ENCODE results near the gene KCNIP1. TPM values are rescaled to one million over a fixed set of nuclear protein-coding genes. Genes with fewer than 3 reads are reported as not detected.

The KCNIP1 gene
- total RNA-seq, 2 experiments from 2014 or later: not detected

DNA sequence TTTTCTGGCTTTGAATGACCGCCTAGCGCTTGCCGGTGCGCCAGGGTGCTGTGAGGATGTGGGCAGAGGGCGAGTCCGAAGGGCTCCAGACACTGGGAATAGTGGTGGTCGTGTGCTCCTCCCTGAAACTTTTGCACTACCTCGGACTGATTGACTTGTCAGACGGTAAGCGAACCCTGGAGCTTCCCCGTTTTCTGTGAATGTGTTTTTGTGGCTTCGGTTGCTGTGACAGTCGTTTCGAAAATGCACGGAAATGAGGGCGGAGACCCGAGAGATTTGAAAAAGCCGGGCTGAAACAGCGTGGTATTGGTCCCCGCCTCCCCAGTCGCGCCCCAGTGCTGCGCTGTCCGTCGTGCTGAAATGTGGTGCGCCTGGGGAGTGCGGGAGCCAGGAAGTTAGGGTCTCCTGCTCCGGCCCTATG lies 177.2 kb downstream of the KCNIP1 start:
- H3K36me3 Mint-ChIP-seq (ENCODE audit: low read depth): no peaks in the 10 kb centered on the region
- H3K27ac Mint-ChIP-seq: no peak overlapping the region
- H3K9me3 Mint-ChIP-seq: no peaks in the 10 kb centered on the region
- ChIA-PET CTCF (interaction anchor here (2.3 kb wide), 1 partner anchor 43 kb away, joined by 6 read pairs; no protein-coding TSS in a partner anchor), POLR2A (no interaction called here)
- peaks cover 9% of the 10 kb centered on the region for H3K4me1 Mint-ChIP-seq
- peak; percentile 73 for DNase-seq
- H3K4me3 Mint-ChIP-seq: peak overlapping the region; percentile 11
- H3K27me3 Mint-ChIP-seq: peaks cover 34% of the 10 kb centered on the region

DNA sequence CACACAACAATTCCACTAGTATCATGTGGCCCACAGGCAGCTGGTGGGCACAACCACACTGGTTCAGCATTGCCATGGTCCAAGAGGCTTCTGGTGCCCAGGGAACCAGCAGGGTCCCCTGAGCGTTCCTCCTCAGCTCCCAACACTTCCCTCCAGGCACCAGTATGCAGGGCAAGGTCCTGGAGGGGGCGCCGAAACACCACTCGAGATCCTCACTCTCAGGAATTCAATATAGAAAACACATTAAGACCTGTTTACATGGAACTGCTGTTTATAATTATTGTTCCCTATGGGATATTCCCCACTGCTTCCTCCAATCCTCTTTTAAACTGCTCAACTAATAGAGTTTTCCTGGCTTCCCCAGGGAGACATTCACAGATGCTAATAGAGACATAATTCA lies 187.8 kb downstream of the KCNIP1 start:
- H3K9me3 Mint-ChIP-seq: no peaks in the 10 kb centered on the region
- H3K27me3 Mint-ChIP-seq: peaks cover 38% of the 10 kb centered on the region
- H3K27ac Mint-ChIP-seq: no peak overlapping the region
- no peaks in the 10 kb centered on the region for H3K36me3 Mint-ChIP-seq (ENCODE audit: low read depth)
- CTCF ChIA-PET: no interaction called here
- DNase-seq: no peak
- H3K4me3 Mint-ChIP-seq: no peak overlapping the region
- POLR2A ChIA-PET: no interaction called here
- H3K4me1 Mint-ChIP-seq: no peaks in the 10 kb centered on the region

DNA sequence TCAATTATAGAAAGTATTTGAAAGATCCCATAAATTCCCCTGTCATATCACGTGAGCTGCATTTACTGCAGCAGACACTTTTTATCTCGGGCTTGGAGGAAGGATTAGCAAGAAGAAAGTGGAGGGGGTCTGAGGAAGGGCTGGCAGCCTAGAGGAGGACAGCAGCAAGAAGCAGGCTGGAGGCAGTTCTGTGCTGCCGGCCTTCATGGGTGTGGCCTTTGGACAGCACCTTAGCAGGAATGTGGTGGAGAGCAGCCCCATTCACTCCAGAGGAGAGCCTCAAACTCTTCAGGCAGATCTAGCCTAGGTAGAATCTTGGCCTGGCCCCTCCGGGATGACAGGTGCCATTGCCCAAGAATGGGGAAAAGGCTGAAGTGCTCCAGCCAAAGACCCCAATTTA lies 189.9 kb downstream of the KCNIP1 start:
- H3K4me3 Mint-ChIP-seq: no peak overlapping the region
- no peak for DNase-seq
- H3K27me3 Mint-ChIP-seq: peaks cover 36% of the 10 kb centered on the region
- H3K36me3 Mint-ChIP-seq (ENCODE audit: low read depth): no peaks in the 10 kb centered on the region
- ChIA-PET CTCF (no interaction called here), POLR2A (no interaction called here)
- H3K9me3 Mint-ChIP-seq: no peaks in the 10 kb centered on the region
- H3K27ac Mint-ChIP-seq: no peak overlapping the region
- H3K4me1 Mint-ChIP-seq: no peaks in the 10 kb centered on the region

DNA sequence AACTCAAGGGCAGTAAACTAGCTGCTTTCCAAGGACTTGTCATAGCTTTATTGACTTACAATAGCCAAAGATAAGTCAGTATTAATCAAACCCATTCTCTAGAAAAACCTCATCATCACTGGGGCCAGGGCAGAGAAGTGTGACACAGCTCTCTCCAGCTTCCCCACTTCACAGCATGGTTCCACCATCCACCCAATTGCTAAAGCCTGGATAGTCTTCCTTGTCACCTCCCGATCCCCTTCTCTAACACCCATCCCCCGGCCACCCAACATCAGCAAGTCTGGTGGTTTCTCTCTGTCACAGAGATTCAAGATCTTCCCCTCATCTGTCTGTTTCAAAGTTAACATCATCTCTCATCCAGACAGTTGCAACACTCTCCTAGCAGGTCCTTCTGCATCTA lies 191.1 kb downstream of the KCNIP1 start:
- no peak overlapping the region for H3K4me3 Mint-ChIP-seq
- H3K4me1 Mint-ChIP-seq: no peaks in the 10 kb centered on the region
- no peaks in the 10 kb centered on the region for H3K36me3 Mint-ChIP-seq (ENCODE audit: low read depth)
- H3K27me3 Mint-ChIP-seq: peaks cover 28% of the 10 kb centered on the region
- CTCF ChIA-PET: no interaction called here
- no peak for DNase-seq
- H3K27ac Mint-ChIP-seq: no peak overlapping the region
- no peaks in the 10 kb centered on the region for H3K9me3 Mint-ChIP-seq
- POLR2A ChIA-PET: no interaction called here

DNA sequence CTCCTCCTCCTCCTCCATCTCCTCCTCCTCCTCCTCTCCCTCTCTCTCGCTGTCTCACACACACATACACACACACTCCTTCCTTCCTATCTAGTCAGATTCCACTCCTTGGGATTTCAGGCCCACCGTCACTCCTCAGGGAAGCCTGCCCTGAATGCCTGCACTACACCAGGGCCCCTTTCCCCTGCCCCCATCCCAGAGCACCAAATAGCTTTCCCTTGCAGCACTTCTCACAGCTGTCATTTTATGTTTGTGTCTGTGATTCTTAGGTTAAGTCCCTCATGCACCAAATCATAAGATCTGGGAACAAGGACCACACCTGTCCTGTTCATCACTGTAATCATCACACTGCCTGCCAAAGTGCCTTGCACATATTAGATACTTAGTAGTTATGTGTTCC lies 193.2 kb downstream of the KCNIP1 start:
- Mint-ChIP-seq H3K4me3 (no peak overlapping the region), H3K4me1 (no peaks in the 10 kb centered on the region), H3K36me3 (ENCODE audit: low read depth) (no peaks in the 10 kb centered on the region), H3K27ac (no peak overlapping the region), H3K9me3 (no peaks in the 10 kb centered on the region), H3K27me3 (peaks cover 23% of the 10 kb centered on the region)
- no peak for DNase-seq
- CTCF ChIA-PET: no interaction called here
- POLR2A ChIA-PET: no interaction called here

DNA sequence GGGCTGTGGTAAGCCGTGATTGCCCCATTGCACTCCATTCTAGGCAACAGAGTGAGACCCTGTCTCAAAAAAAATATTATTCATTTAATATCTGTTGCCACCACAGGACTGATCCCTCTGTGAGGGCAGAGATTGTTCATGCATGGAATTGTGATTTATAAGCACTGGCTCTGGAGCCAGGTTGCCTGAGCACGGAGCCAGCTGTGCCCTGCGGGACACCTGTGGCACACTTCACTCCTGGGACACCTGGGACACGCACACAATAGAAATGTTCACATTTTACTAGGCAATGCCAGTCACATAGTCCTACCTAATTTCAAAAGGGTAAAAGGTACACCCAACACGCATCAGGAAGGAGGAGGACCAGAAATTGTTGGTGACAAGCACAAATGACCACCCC lies 196.7 kb downstream of the KCNIP1 start:
- Mint-ChIP-seq H3K4me3 (no peak overlapping the region), H3K36me3 (ENCODE audit: low read depth) (no peaks in the 10 kb centered on the region), H3K4me1 (no peaks in the 10 kb centered on the region), H3K9me3 (no peaks in the 10 kb centered on the region), H3K27ac (no peak overlapping the region), H3K27me3 (peaks cover 10% of the 10 kb centered on the region)
- ChIA-PET POLR2A (no interaction called here), CTCF (no interaction called here)
- no peak for DNase-seq

DNA sequence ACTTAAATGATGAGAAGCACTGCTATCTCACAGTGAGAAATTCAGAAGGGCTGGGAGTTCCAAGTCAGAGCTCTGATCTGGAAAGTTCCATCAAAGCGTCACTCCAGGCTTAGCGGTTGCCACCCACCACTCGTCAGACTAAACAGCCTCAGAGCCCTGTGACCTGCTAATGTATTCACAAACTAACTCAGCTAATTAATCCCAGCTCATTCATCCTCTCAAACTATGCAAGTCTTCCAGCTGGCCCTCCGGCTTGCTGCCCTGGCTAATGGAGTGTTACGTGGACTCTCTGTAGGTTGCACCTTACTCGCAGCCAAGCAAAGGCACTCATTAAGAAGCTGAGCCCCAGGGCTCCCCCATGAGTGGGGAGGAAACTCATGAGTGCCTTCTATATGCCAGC lies 197.5 kb downstream of the KCNIP1 start:
- Mint-ChIP-seq H3K4me3 (no peak overlapping the region), H3K27me3 (peaks cover 5% of the 10 kb centered on the region), H3K4me1 (no peaks in the 10 kb centered on the region), H3K36me3 (ENCODE audit: low read depth) (no peaks in the 10 kb centered on the region), H3K9me3 (no peaks in the 10 kb centered on the region), H3K27ac (no peak overlapping the region)
- ChIA-PET POLR2A (no interaction called here), CTCF (no interaction called here)
- no peak for DNase-seq

DNA sequence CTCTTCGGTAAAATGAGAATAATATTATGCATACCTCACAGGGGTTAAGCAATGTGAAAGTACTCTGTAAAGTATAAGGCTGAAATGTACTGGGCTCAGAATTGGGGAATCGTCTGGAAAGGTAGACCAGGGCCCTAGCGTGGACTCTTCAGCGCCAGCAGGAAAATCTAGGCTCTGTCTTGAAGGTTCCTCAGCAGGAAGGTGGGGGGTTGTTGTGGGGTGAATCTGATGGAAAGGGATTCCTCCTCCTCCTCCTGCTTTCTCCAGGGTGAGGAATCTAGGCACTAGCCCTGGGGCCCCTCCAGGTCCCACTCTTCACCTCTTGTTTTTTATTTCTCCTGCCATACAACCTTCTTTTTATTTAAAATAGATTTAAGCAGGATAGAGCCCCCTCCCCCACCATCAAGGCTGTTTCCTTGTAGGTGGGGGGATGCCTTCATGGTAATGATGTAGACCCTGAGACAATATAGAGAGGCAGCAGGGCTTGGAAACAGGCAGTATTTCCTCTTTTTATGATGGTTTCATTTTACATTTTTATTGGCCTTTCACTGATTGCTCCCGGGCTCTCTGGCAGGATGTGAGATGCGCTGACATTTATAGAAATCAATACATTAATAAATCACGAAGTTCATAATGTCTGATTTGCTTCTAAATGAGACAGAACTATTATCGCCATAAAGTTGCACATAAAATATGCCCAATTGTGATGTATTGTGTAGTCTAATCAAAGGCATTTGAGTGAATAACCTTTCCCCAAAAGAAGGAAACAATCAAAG lies 200.8 kb downstream of the KCNIP1 start:
- POLR2A ChIA-PET: no interaction called here

DNA sequence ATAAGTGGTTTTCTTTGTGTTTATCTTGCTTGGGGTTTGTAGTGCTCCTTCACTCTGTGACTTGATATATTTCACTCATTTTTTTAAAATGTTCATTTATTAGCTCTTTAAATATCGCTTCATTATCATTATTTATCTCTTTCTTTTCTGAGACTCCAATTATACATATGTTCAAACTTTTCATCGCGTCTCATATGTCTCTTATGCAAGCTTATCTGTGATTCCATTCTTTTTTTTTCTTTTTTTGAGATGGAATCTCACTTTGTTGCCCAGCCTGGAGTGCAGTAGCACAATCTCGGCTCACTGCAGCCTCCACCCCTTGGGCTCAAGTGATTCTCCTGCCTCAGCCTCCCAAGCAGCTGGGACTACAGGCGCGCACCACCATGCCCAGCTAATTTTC lies 205.8 kb downstream of the KCNIP1 start:
- POLR2A ChIA-PET: no interaction called here
- no peaks in the 10 kb centered on the region for H3K4me1 Mint-ChIP-seq
- CTCF ChIA-PET: no interaction called here
- H3K4me3 Mint-ChIP-seq: no peak overlapping the region
- no peak overlapping the region for H3K27ac Mint-ChIP-seq
- no peak for DNase-seq
- H3K36me3 Mint-ChIP-seq (ENCODE audit: low read depth): no peaks in the 10 kb centered on the region
- peaks cover 5% of the 10 kb centered on the region for H3K27me3 Mint-ChIP-seq
- no peaks in the 10 kb centered on the region for H3K9me3 Mint-ChIP-seq

More for the DNA sequence above, 200.8 kb downstream of the KCNIP1 start:
- H3K27ac Mint-ChIP-seq: no peak overlapping the region
- no peak overlapping the region for H3K4me3 Mint-ChIP-seq
- H3K9me3 Mint-ChIP-seq: no peaks in the 10 kb centered on the region
- no peak for DNase-seq
- H3K27me3 Mint-ChIP-seq: peaks cover 5% of the 10 kb centered on the region
- H3K4me1 Mint-ChIP-seq: no peaks in the 10 kb centered on the region
- CTCF ChIA-PET: no interaction called here
- no peaks in the 10 kb centered on the region for H3K36me3 Mint-ChIP-seq (ENCODE audit: low read depth)

DNA sequence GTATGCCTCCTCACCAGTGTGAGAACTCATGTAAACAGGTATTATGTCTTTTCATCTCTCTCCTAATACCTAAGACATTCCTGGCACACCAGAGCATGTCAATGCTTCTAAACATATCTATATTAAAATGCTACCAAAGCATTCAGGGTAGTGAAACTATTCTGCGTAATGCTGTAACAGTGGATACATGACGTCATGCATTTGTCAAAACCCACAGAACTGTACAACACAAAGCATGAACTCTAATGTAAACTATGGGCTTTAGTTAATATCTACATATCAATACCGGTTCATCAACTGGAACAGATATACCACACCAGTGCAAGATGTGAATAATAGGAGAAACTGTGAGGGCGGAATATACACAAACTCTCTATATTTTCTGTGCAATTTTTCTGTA lies 207.5 kb downstream of the KCNIP1 start:
- no peaks in the 10 kb centered on the region for H3K36me3 Mint-ChIP-seq (ENCODE audit: low read depth)
- CTCF ChIA-PET: no interaction called here

DNA sequence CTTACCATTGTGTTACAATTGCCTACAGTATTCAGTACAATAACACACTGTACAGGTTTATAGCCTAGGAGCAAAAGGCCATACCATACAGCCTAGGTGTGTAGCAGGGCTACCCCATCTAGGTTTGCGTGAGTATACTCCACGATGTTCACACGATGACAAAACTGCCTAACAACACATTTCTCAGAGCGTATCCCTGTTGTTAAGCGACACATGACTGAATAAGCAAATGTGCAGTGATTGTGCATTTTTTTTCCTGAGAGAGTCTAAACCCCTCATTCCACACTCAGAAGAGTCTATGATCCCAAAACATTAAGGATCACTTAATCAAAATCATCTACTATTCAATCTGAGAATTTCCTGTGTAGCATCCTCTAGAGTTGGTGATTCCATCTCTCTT lies 211.3 kb downstream of the KCNIP1 start:
- DNase-seq: no peak
- ChIA-PET CTCF (no interaction called here), POLR2A (no interaction called here)
- Mint-ChIP-seq H3K9me3 (no peaks in the 10 kb centered on the region), H3K27me3 (peaks cover 12% of the 10 kb centered on the region), H3K4me1 (no peaks in the 10 kb centered on the region), H3K4me3 (no peak overlapping the region), H3K36me3 (ENCODE audit: low read depth) (no peaks in the 10 kb centered on the region), H3K27ac (no peak overlapping the region)

More for the DNA sequence above, 207.5 kb downstream of the KCNIP1 start:
- peaks cover 7% of the 10 kb centered on the region for H3K27me3 Mint-ChIP-seq
- POLR2A ChIA-PET: no interaction called here
- no peaks in the 10 kb centered on the region for H3K9me3 Mint-ChIP-seq
- DNase-seq: no peak
- H3K27ac Mint-ChIP-seq: no peak overlapping the region
- no peak overlapping the region for H3K4me3 Mint-ChIP-seq
- no peaks in the 10 kb centered on the region for H3K4me1 Mint-ChIP-seq

DNA sequence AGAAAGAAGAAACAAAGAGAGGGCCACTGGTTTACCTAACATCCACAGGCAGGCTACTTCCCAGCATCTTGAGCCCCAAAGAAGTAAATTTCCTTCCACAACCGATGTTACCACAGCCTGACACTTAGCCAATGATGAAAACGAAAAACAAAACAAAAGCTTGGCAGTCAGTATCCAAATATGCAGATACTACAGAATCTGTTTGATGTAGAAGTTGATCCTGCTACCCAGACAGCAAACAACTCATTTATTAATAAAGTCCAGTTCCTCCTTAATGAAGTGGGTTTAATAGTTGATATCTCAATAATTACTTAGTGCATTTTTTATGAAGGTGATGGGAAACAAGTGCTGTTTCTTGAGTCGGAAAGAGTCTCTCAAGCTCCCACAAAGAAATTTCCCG lies 212.6 kb downstream of the KCNIP1 start:
- ChIA-PET CTCF (no interaction called here), POLR2A (no interaction called here)
- DNase-seq: no peak
- no peak overlapping the region for H3K27ac Mint-ChIP-seq
- H3K4me1 Mint-ChIP-seq: no peaks in the 10 kb centered on the region
- H3K36me3 Mint-ChIP-seq (ENCODE audit: low read depth): no peaks in the 10 kb centered on the region
- H3K4me3 Mint-ChIP-seq: no peak overlapping the region
- no peaks in the 10 kb centered on the region for H3K9me3 Mint-ChIP-seq
- H3K27me3 Mint-ChIP-seq: peaks cover 9% of the 10 kb centered on the region

DNA sequence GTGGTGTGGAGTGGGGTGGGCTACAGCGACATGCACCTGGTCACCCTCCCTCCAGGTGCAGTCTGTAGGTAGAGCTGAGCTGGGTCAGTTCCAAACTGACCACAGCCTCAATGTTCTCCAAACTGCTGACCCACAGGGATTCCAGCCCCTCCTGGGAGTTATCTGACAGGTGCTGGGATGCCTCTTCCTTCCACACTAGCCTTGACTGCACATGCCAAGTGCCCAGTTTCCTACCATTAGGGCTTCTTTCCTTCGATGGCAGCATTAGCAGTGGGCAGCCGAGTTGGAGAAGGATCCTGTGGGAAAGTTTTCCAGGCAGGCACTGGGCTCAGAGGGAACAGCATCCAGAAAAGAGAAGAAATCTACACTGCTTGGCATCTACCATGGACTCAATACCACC lies 215.7 kb downstream of the KCNIP1 start:
- CTCF ChIA-PET: no interaction called here
- Mint-ChIP-seq H3K27ac (no peak overlapping the region), H3K4me3 (no peak overlapping the region), H3K4me1 (no peaks in the 10 kb centered on the region), H3K27me3 (peaks cover 22% of the 10 kb centered on the region), H3K36me3 (ENCODE audit: low read depth) (no peaks in the 10 kb centered on the region), H3K9me3 (no peaks in the 10 kb centered on the region)
- POLR2A ChIA-PET: no interaction called here
- DNase-seq: no peak

DNA sequence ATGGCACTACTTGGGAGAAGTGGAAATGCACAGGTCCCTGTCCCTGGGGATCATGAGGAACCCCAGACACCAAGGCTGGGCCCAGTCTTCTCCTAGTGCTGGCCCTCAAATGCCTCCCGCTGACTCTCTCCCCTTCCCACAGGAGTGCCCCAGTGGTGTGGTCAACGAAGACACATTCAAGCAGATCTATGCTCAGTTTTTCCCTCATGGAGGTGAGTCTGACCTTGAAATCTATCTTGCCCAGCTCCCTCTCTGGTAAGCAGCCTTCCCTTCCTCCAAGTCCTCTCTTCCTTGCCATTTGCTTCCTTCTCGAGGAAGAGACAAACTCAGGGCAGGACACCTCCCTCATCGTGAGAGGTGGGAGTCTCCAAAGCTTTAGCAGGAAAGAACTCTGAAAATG lies 216.4 kb downstream of the KCNIP1 start:
- no peak overlapping the region for H3K27ac Mint-ChIP-seq
- no peak overlapping the region for H3K4me3 Mint-ChIP-seq
- H3K27me3 Mint-ChIP-seq: peaks cover 27% of the 10 kb centered on the region
- H3K36me3 Mint-ChIP-seq (ENCODE audit: low read depth): no peaks in the 10 kb centered on the region
- no peaks in the 10 kb centered on the region for H3K4me1 Mint-ChIP-seq
- H3K9me3 Mint-ChIP-seq: no peaks in the 10 kb centered on the region
- ChIA-PET CTCF (no interaction called here), POLR2A (no interaction called here)
- DNase-seq: no peak
